ENCODE results near the gene SKIC8.

Gene SKIC8

DNA sequence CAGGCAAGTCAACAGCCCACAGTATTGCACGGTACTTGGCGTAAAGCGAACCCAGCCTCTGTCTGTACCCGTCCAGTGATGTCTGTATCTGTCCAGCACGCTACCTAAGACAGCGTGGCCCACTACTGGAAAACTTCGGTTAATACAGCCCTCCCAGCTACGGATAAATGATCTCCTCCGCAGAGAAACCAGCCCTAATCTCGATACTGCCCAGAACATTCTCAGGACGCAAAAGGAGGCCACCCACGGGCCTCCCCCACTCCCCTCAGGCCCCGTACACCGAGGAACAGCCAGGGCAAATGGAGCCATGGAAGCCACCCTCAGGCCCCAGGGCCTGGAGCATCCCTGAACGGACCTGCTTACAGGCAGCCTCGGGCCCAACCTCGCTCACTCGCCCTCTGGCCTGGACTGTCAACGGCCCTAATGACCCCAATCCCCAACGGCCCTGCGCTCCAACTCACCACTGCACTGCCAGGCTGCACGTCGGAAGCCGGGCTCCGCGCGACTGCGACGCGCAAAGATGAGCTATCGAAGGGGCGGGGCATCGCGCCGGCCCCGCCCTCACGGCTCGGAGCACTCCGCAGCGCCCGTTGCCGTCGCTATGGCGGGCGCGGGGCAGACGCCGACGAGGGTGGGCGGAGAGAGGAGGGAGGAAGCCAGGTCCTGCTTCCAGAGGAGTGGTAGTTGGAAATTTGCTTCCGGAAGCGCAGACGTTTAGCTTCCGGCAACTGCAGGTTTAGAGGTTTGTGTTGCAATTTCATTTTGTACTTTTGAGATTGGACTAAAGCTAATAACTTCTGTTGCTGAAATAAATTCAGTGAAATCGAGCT lies at the start of gene SKIC8:
TSS of gene SKIC8 (minus strand) at position 509 of the 830 bp plus-strand sequence. CDS start 3,923 bp downstream, outside the sequence.
- peak; percentile 85 to 88 for DNase-seq

DNA sequence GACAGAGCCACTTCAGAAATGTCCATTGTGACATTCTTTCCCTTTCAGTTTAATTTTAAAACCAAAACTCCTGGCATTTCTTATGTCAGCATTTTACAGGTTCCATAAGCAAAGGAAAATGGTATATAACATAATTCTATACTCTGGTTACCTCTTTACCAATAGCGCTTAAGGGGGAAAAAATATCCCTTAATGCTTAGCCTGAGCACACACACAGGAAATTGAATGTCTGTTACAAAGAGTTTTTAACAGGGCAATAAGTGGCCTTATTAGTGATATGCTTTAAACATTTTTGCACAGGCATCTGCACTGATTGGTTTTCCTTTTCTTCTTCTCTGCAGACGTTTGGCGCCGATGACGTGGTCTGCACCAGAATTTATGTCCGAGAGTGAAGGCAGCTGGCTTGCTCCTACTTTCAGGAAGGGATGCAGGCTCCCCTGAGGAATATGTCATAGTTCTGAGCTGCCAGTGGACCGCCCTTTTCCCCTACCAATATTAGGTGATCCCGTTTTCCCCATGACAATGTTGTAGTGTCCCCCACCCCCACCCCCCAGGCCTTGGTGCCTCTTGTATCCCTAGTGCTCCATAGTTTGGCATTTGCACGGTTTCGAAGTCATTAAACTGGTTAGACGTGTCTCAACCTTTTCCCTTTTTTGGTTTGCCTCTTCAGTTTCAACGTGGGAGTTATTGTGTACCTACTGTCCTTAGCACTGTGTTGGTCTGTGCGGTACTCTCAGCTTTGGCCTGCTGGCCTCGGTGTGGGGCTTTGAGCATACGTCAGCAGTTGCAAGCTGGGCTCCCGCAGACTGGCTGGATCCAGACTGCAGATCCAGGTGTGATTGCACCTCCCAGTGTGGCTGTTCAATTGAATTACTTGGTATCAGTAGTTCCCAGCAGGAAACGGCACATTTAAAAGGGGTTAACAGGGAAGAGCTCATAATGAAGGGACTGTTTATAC lies 48.5 kb upstream of the SKIC8 start:
- DNase-seq: no peak

DNA sequence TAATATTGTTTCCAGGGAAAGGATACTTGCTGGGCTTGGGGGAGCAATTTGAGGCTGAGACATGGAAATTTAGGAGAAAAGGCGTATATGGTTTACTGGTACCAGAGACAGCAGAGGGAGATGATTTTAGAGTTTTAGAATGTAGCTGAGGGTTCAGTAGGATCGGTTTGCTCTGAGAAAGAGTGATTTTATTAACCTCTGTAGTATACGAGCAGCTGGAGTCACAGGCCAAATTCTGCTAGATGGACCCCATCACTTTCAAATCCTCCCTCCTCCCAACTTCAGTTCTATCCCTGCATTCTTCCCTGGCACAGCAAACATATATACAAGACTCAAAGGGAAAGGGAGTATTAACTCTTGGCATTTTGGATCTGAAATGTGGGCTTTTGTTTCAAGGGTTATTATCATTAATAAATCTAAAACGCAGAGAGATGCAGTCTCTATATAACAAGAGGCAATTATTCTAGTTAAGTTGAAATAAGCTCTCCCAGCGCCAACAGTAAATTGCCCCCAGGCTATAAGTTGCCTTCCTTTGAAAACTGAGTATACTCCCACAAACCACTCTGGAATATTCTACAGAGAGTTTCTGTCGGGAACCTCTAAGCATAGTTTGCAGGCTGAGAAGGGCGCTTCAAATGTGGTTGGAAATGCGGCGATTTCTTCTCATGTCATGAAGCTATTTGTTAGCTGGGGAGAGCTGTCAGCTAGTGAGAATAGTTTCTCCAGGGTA lies 46.2 kb upstream of the SKIC8 start:
- no peak for DNase-seq

DNA sequence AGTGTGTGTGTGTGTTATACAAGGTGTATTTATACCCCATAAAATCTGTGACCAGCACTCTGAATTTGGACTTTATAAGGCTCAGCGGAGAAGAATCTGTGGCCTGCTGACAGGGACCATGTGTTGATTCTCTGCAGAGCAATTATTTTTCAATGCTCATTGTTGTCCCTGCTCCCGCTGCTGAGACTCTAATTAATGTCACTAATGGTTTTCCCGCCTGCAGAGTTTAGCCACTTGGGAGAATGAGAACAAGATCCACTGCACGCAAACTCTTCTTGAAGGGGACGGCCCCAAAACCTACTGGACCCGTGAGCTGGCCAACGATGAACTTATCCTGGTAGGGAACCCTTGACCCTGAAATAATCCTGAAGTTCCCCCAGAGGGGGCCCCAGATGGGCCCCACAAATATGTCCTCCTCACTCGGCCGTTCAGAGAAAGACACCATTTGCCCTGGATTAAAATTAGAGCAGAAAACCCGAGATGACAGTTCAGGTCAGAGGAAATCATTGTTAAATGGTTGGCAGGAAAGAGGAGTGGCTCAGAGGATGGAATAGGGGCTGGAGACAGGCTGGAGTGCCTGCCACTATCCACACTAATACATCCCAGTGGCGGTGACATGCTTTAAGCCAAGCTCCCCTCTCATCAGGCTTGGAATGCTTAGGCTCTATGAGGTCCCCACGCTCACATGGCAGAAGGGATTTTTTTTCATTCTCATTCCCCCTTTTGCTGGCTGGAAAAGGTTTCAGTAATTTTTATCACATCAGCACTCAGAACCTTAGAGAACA lies 44.1 kb upstream of the SKIC8 start:
- no peak for DNase-seq

DNA sequence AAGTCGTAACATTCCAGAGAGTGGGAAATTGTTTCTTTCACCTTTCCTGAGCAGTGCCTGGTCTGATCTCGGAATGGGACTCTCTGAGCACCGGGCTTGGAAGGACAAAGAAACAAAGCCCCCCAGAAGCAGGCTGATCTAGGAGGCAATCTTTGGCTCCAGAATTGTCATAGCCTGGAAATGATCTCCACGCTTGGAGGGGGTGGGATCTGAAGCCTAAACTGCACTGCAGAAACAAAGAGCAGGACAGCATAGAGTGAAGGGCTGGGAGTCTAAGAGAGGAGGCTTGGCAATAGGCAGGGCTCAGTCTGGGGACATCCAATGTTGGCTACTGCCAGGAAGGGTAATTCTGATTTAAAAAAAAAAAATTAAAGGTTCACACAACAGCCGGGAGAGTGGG lies 42.6 kb upstream of the SKIC8 start:
- no peak for DNase-seq

DNA sequence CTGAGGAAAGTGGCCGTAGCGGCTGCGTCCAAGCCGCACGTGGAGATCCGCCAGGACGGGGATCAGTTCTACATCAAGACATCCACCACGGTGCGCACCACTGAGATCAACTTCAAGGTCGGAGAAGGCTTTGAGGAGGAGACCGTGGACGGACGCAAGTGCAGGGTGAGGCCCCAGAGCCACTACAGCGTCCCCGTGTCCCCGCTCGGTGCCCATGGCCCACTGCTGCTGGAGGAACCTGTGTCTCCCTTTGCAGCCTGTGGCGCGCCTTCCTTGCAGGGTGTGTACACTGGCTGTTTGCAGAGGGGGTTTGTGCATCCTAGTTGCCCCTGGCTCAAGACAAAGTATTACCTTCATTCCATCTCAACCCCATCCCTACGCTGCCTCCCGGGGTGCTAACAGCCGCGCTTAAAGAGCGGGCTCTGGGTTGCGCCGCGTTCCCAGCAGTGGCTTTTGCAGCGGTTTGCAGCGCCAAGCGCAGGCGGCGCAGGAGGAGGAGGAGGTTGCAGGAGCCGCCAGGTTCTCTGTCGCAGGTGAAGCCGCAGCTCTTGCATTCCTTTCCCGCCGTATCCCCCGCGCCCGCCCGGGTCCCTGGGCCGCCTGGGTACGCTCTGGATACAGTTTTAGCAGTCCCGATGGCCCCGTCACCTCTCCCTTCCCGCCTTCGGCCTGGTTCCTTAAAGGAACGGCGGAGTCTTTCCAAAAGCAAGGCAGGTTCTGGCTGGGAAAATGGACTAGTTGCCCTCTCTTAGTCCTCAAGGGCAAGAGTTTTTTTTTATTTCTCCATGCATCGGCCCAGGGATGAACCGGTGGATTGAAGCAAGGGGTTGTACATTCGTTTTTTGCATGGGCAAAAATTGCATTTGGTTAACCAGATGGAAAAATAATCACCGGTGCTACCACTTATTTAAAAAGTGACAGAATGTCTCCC lies 41.9 kb upstream of the SKIC8 start:
- no peak for DNase-seq

DNA sequence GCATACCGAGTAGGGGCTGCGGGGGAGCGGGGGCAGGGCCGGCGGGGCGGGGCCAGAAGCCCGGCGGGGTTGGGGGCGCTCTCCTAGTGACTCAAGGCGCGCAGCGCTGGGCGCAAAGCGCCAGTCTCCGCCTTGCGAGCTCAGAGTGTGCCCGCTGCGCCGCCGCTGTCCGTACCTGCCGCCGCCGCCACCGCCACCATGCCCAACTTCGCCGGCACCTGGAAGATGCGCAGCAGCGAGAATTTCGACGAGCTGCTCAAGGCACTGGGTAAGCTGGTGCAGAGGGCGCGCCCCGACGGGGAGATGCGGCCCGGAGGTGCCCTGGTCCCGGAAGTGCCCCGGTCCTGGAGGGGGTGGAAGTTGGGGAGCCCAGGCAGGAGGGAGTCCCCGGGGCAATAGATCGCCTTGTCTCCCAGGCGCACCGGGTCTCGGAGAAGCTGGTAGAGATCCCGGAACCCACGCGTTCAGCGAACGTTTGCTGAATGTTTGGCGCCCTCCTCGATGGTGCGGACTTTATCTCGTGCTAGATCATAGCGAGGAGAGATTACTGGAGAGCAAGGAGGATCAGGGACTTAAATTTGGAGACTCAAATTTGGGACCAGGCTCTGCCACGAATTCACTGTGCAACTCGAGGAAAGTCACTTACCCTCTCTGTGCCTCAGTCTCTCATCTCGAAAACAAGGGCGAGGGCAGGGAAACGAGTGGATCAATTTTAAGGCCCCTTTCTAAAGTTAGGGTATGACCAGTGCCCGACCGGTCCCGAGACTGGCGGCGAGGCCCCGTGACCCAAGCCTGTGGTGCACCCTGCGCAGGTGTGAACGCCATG lies 41.0 kb upstream of the SKIC8 start, which contains the start of gene CRABP1:
TSS of gene CRABP1 (plus strand) at position 123 of the 826 bp plus-strand sequence. CDS start at position 199, 76 bp downstream.
- no peak for DNase-seq

DNA sequence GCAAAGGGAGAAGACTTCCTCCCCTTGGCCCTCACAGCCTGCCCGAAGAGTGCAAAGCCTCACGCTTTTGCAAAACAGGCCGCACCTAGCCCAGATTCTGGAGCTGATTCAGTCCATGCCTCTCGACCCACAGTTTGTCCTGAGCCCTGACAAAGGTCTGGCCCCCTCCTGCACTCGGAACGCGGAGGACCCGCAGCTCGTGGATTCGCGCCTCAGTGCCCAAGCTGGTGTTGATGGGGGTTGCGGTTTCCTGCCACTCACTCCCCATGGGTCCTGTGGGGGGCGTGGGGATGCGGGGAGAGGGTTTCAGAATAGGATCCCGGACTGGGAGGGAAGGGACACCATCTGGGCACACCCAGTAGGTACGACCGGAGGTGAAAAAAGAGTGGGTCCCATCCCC lies 40.1 kb upstream of the SKIC8 start:
- no peak for DNase-seq

DNA sequence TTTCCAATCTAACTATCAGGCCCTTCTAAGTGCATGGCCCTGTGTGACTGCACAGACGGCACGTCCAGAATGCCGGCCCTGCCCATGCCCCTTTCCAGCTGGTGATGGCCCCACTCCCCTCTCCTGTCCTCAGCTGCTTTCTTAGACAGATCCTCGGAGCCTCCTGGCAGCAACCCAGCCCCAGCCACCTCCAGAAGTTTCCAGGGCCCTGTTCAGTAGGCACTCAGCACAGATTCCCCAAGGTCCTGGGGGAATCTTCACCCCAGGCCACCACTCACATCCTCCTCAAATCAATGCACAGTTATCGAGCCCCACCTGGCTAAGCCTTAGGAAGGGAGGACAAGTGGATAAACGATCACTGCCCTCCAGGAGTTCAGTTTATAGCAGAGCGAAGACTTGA lies 39.4 kb upstream of the SKIC8 start:
- no peak for DNase-seq

DNA sequence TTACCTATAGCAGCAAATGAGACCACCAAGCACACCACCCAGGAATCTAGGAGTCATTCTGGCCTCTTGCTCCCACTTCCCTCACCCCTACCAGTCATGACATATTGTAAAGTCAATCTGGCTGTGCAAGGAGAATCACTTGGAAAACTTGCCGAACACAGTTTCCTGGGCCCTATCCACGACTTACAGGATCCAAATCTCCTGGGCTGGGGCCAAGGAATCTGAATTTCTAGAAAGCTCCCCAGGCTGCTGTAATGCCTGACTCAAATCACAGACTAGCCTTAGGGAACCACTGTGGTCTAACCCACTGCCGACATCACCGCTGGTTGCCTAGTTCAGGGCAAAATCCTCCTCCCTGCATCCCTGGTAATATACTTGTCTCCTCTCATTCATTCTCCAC lies 36.6 kb upstream of the SKIC8 start:
- no peak for DNase-seq

DNA sequence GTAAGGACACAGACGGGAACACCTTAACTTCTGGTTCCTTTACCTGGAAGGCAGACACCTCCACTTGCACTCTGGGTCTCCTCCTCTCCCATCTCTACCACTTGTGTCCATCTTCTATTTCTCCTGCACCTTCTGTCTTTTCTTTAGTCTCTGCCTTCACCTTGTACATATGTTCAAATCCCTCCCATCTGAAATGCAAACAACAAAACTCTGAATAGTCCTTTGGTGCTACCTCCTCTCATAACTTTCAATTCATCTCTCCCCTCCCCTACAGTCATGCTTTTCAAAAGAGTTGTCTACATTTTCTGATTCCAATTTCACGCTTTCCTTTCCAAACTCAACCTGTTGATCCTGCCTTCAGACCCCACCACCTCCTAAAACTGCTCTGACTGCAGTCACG lies 35.4 kb upstream of the SKIC8 start:
- no peak for DNase-seq

DNA sequence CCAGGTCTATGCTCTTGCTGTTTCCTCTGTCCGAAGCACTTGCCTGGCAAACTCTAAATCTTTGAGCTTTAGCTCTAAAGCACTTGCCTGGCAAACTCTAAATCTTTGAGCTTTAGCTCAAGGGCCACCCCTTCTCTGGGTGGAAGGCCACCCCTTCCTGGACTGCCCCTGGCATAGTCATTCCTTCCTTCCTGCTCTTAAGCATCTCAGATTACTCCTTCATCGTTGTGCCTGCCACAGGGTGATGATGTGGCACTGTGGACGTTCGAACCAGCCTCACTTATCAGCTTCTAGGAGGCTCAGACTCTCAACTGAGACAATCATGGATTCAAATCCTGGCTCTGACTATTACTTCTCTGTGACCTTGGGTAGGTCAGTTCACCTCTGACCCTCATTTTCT lies 30.2 kb upstream of the SKIC8 start:
- no peak for DNase-seq

DNA sequence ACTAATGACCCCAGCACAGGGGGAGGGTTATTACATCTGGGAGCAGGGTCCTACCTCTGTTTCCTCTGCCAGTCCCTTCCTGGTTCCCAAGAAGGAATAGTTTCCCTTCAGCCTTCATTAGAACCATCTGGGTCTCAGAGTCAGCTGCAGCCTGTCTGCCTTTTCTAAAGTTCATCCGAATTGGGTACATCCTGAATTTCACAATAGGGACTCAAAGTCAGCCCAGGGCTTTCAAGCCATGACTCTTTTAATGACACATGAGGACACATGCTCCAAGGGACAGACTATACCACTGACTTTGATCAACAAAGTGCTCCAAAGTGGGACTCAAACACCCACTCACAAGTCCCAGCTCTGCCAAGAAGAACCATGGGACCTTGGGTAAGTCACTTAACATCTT lies 28.1 kb upstream of the SKIC8 start:
- DNase-seq: no peak

DNA sequence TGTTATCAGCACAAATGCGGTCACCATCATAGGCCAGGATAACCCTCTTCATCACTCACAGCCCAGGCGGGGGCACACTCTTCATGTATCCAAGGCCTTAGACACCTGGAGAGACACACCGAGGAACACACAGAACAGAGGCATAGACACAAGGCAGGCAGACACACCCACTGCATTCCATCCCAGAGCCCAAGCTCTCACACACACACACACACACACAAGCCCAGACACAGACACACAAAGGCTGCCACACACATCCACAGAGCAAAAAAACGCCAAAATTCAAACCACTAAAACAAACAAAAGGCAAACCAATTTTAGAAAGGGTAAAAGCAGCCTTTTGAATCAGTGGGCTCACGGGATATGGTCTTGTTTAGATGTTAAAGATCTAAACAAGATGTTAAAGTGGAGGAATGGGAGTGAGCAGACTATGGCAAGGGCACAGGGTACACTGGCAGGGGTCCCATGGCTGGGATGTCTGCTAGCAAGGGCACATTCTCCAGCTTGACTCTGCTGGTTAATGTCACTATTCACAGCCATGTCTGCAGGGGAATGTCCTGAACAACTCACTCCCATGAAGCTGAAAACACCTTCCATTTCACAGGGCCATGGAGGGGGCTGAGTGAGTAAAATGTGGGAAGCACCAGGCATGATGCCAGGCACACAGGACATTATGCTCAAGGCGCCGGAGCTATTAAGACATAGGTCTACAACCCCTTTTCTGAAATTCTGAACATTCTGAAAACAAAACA lies 25.9 kb upstream of the SKIC8 start:
- no peak for DNase-seq

DNA sequence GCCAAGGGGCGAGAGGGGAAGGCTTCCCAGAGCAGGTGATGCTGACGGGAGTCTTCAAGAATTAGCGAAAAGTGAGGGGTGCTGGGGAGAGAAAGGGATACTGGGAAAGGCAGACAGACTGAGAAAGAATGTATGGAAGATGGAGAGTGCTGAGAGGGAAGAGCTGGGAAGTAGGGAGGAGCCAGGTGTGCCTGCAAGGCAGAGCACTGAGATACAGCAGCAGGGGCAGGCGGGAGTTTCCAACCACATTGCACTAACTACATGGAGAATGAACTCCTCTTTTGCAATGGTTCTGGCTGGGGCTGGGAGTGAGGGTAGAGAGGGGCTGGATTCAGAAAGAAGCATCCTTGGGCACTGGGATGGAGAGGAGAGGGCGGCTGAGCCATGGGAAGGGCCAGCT lies 24.7 kb upstream of the SKIC8 start:
- no peak for DNase-seq

DNA sequence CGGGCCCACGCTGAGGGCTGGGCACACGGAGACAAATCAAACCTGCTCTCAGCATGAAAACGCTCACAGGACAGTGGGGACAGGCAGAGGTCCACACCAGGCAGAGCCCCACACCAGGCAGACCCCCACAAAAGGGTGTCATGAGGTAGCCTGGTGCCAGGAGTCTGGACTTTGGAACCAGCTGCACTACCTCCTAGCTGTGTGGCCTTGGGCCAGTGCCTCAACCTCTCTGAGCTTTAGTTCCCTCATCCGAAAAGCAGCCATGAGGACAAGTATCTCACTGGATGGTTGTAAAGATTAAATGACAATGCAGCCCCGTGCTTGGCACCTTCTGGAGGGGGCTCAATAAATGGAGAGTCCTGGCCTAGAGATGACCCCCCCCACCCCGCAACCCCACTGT lies 24.3 kb upstream of the SKIC8 start:
- no peak for DNase-seq

DNA sequence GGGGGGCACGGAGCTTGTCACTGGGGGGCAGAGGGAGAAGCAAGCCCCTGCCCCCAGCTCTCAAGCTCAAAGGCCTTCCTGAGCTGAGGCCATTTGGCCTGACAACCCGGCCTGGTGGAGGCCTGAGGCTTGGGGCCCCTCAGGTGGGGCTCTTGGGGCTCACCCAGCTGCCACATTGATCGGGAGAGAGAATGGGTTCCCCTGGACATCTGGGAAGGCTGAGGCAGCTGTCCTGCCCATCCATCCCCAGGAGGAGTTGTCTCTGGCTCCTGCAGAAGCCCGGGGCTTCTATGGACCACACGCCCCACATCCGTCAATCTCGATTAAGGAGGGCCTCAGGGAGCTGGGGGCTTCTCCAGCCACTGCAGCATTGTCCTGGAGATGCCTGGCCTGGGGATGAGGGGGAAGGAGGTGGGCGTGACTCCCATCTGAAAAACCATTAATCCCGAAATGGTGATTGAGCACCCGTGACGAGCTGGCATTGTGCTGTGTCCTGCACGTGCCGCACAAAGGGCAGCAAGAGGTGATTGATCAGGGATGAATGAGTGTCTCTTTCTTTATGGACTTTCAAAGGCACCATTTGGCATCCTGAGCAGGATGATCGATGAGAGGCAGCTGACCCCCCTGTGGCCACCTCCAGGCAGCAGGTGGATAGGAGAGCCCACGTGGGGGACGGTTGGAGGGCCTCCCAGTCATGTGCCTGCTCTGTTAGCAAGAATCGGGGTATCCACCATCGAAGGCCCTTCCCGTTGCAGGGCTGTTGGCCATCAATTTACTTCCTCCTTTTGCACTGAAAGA lies 23.5 kb upstream of the SKIC8 start:
- no peak for DNase-seq

DNA sequence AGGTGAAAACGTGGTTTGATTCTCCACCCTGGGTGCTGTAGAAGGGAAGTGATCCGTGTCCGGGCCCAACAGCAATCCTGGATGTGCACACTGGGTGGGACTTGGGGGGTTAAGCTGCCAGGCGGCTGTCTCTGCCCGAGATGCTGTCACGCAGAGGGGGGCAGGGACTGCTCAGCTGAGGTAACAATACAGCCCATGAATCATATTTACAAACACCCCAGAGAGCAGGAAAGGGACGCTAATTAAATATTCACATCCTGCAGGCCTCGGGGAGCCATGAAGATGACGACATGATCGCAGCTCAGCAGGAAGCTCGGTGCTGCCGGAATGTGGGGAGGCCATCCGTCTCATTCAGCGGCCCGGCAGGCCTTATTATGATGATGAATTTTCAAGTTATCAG lies 22.8 kb upstream of the SKIC8 start:
- DNase-seq: no peak

DNA sequence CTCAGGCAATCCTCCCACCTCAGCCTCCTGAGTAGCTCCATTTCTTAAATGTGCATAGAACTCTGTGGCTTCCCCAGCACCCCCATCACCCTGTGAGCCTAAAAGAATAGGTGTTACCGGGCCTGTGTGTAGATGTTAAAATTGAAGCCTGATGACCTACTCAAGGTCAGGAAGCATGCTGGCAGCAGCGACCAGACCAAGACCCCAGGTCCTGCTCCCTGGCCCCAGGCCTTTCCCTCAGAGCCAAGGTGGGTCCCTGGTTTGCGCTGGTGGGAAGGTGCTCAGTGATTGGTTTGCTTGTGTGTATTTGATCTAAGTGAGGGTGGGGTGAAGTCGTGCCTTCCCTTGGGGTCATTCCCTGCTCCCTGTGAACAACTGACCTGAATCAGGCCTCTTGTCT lies 22.4 kb upstream of the SKIC8 start:
- no peak for DNase-seq

All from activated CD4-positive, alpha-beta T cell treated with anti-CD3 and anti-CD28 coated beads for 4 hours (primary cell).